ENCODE measurements around the gene RCVRN.

The RCVRN gene

GRCh38 chr17:9905078-9905415, at the start of gene RCVRN:
Gene RCVRN, minus strand, starts transcription at chr17:9905271. Its CDS starts 91 bp downstream, at chr17:9905180.
- DNase-seq = no peak

GRCh38 chr17:9953492-9953891, 48.4 kb upstream of the RCVRN start:
- DNase-seq = no peak

GRCh38 chr17:9951803-9952202, 46.7 kb upstream of the RCVRN start:
- DNase-seq = no peak

GRCh38 chr17:9948928-9949327, 43.9 kb upstream of the RCVRN start:
- no peak for DNase-seq

GRCh38 chr17:9944704-9945103, 39.6 kb upstream of the RCVRN start:
- DNase-seq = no peak

GRCh38 chr17:9943343-9943742, 38.3 kb upstream of the RCVRN start:
- no peak for DNase-seq

GRCh38 chr17:9942885-9943284, 37.8 kb upstream of the RCVRN start:
- no peak for DNase-seq

- no peak for DNase-seq
Observed at GRCh38 chr17:9941305-9941704, 36.2 kb upstream of the RCVRN start.

GRCh38 chr17:9940841-9941240, 35.8 kb upstream of the RCVRN start:
- DNase-seq = no peak

- DNase-seq = no peak
Observed at GRCh38 chr17:9938764-9939163, 33.7 kb upstream of the RCVRN start.

- no peak for DNase-seq
Observed at GRCh38 chr17:9937901-9938300, 32.8 kb upstream of the RCVRN start.

- DNase-seq = no peak
Observed at GRCh38 chr17:9937241-9937761, 32.2 kb upstream of the RCVRN start.

- no peak for DNase-seq
Observed at GRCh38 chr17:9936095-9936494, 31.0 kb upstream of the RCVRN start.

GRCh38 chr17:9935408-9935807, 30.3 kb upstream of the RCVRN start:
- no peak for DNase-seq

GRCh38 chr17:9934331-9934730, 29.3 kb upstream of the RCVRN start:
- DNase-seq = no peak

- DNase-seq = no peak
Observed at GRCh38 chr17:9932491-9932890, 27.4 kb upstream of the RCVRN start.

GRCh38 chr17:9931144-9931741, 26.2 kb upstream of the RCVRN start:
- no peak for DNase-seq

- DNase-seq = no peak
Observed at GRCh38 chr17:9929871-9930270, 24.8 kb upstream of the RCVRN start.

- DNase-seq = no peak
Observed at GRCh38 chr17:9928601-9929333, 23.7 kb upstream of the RCVRN start.

- no peak for DNase-seq
Observed at GRCh38 chr17:9926150-9926804, 21.2 kb upstream of the RCVRN start.

GRCh38 chr17:9925457-9925856, 20.4 kb upstream of the RCVRN start:
- no peak for DNase-seq

- DNase-seq = no peak
Observed at GRCh38 chr17:9924735-9925191, 19.7 kb upstream of the RCVRN start.

GRCh38 chr17:9922012-9922848, 17.2 kb upstream of the RCVRN start:
- DNase-seq = no peak
